ENCODE results near the gene FRY. TPM values are rescaled to one million over a fixed set of nuclear protein-coding genes. Genes with fewer than 3 reads are reported as not detected.

The FRY gene
- total RNA-seq, 1 donor from 2014 or later = 0.52 TPM

DNA sequence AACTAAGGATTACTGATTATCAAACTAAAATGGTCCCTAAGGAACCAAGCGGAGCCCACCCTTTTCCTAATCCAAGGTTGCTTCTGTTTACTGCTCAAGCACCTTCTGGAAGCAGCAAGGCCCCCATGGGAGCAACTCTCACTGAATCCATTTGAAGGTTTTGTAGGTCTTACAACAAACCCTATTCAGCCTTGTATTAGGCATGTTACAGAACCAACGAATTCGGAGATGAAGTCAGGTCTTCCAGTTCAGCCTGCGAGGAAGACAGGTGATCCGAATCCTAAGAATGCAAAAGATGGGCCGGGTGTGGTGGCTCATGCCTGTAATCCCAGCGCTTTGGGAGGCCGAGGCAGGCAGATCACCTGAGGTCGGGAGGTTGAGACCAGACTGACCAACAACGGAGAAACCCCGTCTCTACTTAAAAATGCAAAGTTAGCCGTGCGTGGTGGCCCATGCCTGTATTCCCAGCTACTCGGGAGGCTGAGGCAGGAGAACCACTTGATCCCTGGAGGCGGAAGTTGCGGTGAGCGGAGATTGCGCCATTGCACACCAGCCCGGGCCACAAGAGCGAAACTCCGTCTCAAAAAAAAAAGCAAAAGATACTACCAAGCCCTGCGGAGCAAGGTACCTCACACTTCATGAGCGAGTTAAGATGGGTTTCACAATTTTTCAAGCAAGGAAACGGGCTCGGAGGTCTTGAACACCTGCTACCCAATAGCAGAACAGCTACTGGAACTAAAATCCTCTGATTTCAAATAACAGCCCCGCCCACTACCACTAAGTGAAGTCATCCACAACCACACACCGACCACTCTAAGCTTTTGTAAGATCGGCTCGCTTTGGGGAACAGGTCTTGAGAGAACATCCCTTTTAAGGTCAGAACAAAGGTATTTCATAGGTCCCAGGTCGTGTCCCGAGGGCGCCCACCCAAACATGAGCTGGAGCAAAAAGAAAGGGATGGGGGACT is 283.0 kb downstream of the FRY start:
- peak overlapping the region; percentile 70 for H3K4me3 ChIP-seq (ENCODE audit: low read depth, low read length)
- TF ChIP-seq, protein P1, sequence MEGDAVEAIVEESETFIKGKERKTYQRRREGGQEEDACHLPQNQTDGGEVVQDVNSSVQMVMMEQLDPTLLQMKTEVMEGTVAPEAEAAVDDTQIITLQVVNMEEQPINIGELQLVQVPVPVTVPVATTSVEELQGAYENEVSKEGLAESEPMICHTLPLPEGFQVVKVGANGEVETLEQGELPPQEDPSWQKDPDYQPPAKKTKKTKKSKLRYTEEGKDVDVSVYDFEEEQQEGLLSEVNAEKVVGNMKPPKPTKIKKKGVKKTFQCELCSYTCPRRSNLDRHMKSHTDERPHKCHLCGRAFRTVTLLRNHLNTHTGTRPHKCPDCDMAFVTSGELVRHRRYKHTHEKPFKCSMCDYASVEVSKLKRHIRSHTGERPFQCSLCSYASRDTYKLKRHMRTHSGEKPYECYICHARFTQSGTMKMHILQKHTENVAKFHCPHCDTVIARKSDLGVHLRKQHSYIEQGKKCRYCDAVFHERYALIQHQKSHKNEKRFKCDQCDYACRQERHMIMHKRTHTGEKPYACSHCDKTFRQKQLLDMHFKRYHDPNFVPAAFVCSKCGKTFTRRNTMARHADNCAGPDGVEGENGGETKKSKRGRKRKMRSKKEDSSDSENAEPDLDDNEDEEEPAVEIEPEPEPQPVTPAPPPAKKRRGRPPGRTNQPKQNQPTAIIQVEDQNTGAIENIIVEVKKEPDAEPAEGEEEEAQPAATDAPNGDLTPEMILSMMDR (conservative IDR thresholded peaks at IDR 0.05; ENCODE audit: low read depth, low read length) = no peak
- no peak for DNase-seq (ENCODE audit: low read depth)

DNA sequence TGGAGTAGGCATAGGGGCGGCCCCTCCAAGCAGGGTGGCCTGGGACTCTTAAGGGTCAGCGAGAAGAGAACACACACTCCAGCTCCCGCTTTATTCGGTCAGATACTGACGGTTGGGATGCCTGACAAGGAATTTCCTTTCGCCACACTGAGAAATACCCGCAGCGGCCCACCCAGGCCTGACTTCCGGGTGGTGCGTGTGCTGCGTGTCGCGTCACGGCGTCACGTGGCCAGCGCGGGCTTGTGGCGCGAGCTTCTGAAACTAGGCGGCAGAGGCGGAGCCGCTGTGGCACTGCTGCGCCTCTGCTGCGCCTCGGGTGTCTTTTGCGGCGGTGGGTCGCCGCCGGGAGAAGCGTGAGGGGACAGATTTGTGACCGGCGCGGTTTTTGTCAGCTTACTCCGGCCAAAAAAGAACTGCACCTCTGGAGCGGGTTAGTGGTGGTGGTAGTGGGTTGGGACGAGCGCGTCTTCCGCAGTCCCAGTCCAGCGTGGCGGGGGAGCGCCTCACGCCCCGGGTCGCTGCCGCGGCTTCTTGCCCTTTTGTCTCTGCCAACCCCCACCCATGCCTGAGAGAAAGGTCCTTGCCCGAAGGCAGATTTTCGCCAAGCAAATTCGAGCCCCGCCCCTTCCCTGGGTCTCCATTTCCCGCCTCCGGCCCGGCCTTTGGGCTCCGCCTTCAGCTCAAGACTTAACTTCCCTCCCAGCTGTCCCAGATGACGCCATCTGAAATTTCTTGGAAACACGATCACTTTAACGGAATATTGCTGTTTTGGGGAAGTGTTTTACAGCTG is 283.9 kb downstream of the FRY start, which contains the start of the genes BRCA2 and ZAR1L:
Gene BRCA2, plus strand, starts transcription at position 271 of the 790 bp plus-strand sequence. CDS start 953 bp downstream, outside the sequence.
Gene ZAR1L, minus strand, starts transcription at position 126 of the 790 bp plus-strand sequence. CDS start 3,438 bp downstream, outside the sequence.
- DNase-seq (ENCODE audit: low read depth) = peak; percentile 33
- peak within 1 kb of the TSS; percentile 70 for H3K4me3 ChIP-seq (ENCODE audit: low read depth, low read length)
- TF ChIP-seq, protein P1 (conservative IDR thresholded peaks at IDR 0.05; ENCODE audit: low read depth, low read length) = no peak

DNA sequence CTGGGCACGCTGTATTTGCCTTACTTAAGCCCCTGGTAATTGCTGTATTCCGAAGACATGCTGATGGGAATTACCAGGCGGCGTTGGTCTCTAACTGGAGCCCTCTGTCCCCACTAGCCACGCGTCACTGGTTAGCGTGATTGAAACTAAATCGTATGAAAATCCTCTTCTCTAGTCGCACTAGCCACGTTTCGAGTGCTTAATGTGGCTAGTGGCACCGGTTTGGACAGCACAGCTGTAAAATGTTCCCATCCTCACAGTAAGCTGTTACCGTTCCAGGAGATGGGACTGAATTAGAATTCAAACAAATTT is 284.4 kb downstream of the FRY start:
- H3K4me3 ChIP-seq (ENCODE audit: low read depth, low read length) = peak overlapping the region; percentile 70
- TF ChIP-seq, protein P1 (conservative IDR thresholded peaks at IDR 0.05; ENCODE audit: low read depth, low read length) = no peak
- DNase-seq (ENCODE audit: low read depth) = no peak

DNA sequence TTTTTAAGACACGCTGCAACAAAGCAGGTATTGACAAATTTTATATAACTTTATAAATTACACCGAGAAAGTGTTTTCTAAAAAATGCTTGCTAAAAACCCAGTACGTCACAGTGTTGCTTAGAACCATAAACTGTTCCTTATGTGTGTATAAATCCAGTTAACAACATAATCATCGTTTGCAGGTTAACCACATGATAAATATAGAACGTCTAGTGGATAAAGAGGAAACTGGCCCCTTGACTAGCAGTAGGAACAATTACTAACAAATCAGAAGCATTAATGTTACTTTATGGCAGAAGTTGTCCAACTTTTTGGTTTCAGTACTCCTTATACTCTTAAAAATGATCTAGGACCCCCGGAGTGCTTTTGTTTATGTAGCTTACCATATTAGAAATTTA is 284.9 kb downstream of the FRY start:
- peak overlapping the region; percentile 70 for H3K4me3 ChIP-seq (ENCODE audit: low read depth, low read length)
- DNase-seq (ENCODE audit: low read depth) = no peak
- TF ChIP-seq, protein P1 (conservative IDR thresholded peaks at IDR 0.05; ENCODE audit: low read depth, low read length) = no peak

DNA sequence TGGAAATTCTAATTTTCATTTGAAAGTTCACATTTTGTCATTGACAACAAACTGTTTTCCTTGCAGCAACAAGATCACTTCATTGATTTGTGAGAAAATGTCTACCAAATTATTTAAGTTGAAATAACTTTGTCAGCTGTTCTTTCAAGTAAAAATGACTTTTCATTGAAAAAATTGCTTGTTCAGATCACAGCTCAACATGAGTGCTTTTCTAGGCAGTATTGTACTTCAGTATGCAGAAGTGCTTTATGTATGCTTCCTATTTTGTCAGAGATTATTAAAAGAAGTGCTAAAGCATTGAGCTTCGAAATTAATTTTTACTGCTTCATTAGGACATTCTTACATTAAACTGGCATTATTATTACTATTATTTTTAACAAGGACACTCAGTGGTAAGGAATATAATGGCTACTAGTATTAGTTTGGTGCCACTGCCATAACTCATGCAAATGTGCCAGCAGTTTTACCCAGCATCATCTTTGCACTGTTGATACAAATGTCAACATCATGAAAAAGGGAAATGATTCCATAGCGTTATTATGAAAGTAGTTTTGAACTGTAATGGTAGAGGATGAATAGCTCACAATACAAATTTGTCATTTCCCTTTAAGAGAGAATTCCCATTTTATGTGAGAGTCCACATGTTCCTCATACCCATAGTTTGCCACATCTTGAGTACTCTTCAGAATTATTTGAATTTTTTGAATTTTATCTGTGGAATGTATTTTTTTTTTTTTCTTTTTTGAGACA is 286.3 kb downstream of the FRY start:
- H3K4me3 ChIP-seq (ENCODE audit: low read depth, low read length) = no peak overlapping the region
- TF ChIP-seq, protein P1 (conservative IDR thresholded peaks at IDR 0.05; ENCODE audit: low read depth, low read length) = no peak
- DNase-seq (ENCODE audit: low read depth) = no peak

DNA sequence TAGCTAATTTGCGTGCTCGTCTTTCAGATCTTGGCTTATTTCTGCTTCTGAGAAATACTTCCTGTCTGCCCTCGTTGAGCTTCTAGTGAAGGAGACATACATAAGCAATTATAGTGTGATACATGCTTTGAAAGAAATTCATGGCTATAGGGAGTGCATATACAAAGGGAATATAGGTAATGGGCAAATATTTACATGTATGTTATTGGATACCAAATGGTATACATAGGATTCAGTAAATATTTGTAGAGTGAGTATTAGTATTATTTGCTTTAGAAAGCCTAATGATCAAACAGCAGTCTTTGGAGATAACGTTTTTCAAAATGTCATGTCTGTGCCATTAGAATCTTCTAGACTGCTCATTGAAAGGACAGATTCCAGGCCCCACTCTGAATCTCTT is 289.0 kb downstream of the FRY start:
- no peak overlapping the region for H3K4me3 ChIP-seq (ENCODE audit: low read depth, low read length)
- TF ChIP-seq, protein P1 (conservative IDR thresholded peaks at IDR 0.05; ENCODE audit: low read depth, low read length) = no peak
- no peak for DNase-seq (ENCODE audit: low read depth)

Data from epithelial cell of proximal tubule (primary cell).